Sigmoid colon (tissue), 7 donors: ENCODE measurements around the gene C2CD4C. TPM values are rescaled to one million over a fixed set of nuclear protein-coding genes. Genes with fewer than 3 reads are reported as not detected.
"Not testable (repeated sequence)": the region's sequence is repeated elsewhere in the genome, so short reads cannot be mapped to it uniquely, and the experiment has no call there.

Experiments
- DNase-seq: peaks from one replicate; pipeline ENCODE4 v3.0.0-alpha.2; 2019
- H3K27ac ChIP-seq, 4 donors: fragments of 200-600 bp; sonication (generic); one replicate each; pipeline ENCODE4 v1.5.1; 2016 to 2019; ENCODE audit warnings: mild to moderate bottlenecking in 1 of 4
- H3K27me3 ChIP-seq, 3 donors: fragments of 200-600 bp; sonication (generic); one replicate each; pipeline ENCODE4 v1.5.1; 2019; ENCODE audit warnings: mild to moderate bottlenecking in 1 of 3
- H3K36me3 ChIP-seq, 4 donors: fragments of 200-600 bp; sonication (generic); one replicate each; pipeline ENCODE4 v1.5.1; 2016 to 2019
- H3K4me1 ChIP-seq, 4 donors: fragments of 200-600 bp; sonication (generic); one replicate each; pipeline ENCODE4 v1.5.1; 2017 to 2019
- H3K4me3 ChIP-seq, 4 donors: fragments of 200-600 bp; sonication (generic); one replicate each; pipeline ENCODE4 v1.5.1; 2017 to 2019; ENCODE audit warnings: mild to moderate bottlenecking in 2 of 4, moderate library complexity in 1 of 4
- H3K9me3 ChIP-seq, 4 donors: fragments of 200-600 bp in 3 of 4; sonication (generic) in 3 of 4; one replicate each; pipeline versions ENCODE4 v1.5.1 to v1.6.1; 2013 to 2019
- EP300 ChIP-seq, 4 donors: sonication (generic); formaldehyde crosslinking; IDR thresholded peaks; one replicate each; pipeline ENCODE4 v1.6.1; 2017; ENCODE audit warnings: antibody characterized with exemption in 4 of 4
- POLR2A ChIP-seq, 2 donors: fragments of 450-650 bp; IDR thresholded peaks; one replicate each; pipeline ENCODE4 v1.6.1; 2016; ENCODE audit warnings: antibody characterized with exemption in 2 of 2, mild to moderate bottlenecking in 2 of 2, moderate library complexity in 2 of 2
- POLR2AphosphoS5 ChIP-seq, 4 donors: sonication (generic); formaldehyde crosslinking; IDR thresholded peaks; one replicate each; pipeline ENCODE4 v1.6.1; 2017; ENCODE audit warnings: antibody characterized with exemption in 4 of 4
- WGBS, 2 donors: extraction: QIAGEN DNeasy Blood & Tissue Kit; methylation state at CpG; one replicate each; pipeline ENCODE4 v1.1.7; 2013; 5-methylcytosine and 5-hydroxymethylcytosine counted together
- intact Hi-C: fragments of 100-400 bp; cut with DNase I; formaldehyde crosslinking; loops from one replicate; pipeline ENCODE4 v1.15.1; 2023
- polyA plus RNA-seq, 3 donors: library from polyadenylated mRNA; stranded (reverse); fragments of 200-250 nt; gene quantifications; one replicate each; pipeline ENCODE4 v1.2.3, GENCODE V29; 2013
- total RNA-seq, 4 donors: library from RNA; depleted of rRNA; stranded (reverse); fragments of >200 nt; gene quantifications; one replicate each; pipeline ENCODE4 v1.1.0, GENCODE V29; 2016
- TF ChIP-seq, protein P1 (sequence below), 4 experiments: fragments of 450-650 bp in 3 of 4; fragments of 200-600 bp in 1 of 4; IDR thresholded peaks; one replicate each; pipeline ENCODE4 v1.5.1; 2016 to 2019; ENCODE audit warnings: antibody characterized with exemption in 4 of 4, mild to moderate bottlenecking in 3 of 4, moderate library complexity in 2 of 4
- donor health status: healthy with polysubstance abuse.
- donor health status: Bipolar disorder and iron deficiency.
- donor health status: healthy.

The C2CD4C gene
- total and polyA plus RNA-seq, 7 donors: under 0.01 to 1.2 (median 0.76) TPM; not detected in 1

DNA sequence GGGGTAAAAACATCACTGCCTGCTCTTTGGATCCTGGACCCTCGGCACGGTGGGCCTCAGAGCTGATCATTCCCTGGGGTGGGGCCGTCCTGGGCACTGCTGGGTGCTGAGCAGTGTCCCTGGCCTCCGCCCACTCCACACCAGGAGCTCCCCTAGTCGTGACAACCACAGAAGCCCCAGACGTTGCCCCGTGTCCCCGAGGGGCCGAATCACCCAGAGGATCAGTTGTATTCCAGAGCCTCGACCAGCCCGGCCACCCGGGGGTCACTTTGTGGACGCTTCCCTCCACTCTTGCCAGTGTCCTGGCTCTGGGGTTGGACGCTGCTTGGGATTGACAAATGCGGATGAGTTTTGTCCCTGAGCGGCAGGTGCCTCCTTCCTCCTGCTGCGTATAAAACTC is 10.2 kb downstream of the C2CD4C start:
- no peaks in the 10 kb centered on the region for H3K9me3 ChIP-seq
- H3K36me3 ChIP-seq: no peaks in the 10 kb centered on the region
- H3K4me3 ChIP-seq: no peak overlapping the region
- TF ChIP-seq EP300 (IDR thresholded peaks at IDR 0.05) (no peak), POLR2AphosphoS5 (IDR thresholded peaks at IDR 0.05) (no peak), POLR2A (IDR thresholded peaks at IDR 0.05) (no peak)
- TF ChIP-seq, protein P1, sequence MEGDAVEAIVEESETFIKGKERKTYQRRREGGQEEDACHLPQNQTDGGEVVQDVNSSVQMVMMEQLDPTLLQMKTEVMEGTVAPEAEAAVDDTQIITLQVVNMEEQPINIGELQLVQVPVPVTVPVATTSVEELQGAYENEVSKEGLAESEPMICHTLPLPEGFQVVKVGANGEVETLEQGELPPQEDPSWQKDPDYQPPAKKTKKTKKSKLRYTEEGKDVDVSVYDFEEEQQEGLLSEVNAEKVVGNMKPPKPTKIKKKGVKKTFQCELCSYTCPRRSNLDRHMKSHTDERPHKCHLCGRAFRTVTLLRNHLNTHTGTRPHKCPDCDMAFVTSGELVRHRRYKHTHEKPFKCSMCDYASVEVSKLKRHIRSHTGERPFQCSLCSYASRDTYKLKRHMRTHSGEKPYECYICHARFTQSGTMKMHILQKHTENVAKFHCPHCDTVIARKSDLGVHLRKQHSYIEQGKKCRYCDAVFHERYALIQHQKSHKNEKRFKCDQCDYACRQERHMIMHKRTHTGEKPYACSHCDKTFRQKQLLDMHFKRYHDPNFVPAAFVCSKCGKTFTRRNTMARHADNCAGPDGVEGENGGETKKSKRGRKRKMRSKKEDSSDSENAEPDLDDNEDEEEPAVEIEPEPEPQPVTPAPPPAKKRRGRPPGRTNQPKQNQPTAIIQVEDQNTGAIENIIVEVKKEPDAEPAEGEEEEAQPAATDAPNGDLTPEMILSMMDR (IDR thresholded peaks at IDR 0.05): no peak
- peaks cover 0 to 7% (median 0%) of the 10 kb centered on the region in 4 donors for H3K4me1 ChIP-seq
- no peak overlapping the region for H3K27ac ChIP-seq
- peaks cover 8 to 51% (median 22%) of the 10 kb centered on the region in 3 donors for H3K27me3 ChIP-seq
- WGBS, 2 donors: 62 to 86% methylated on average over 17 of the region's 17 CpGs
- intact Hi-C loops: no loop called here
- no peak for DNase-seq

DNA sequence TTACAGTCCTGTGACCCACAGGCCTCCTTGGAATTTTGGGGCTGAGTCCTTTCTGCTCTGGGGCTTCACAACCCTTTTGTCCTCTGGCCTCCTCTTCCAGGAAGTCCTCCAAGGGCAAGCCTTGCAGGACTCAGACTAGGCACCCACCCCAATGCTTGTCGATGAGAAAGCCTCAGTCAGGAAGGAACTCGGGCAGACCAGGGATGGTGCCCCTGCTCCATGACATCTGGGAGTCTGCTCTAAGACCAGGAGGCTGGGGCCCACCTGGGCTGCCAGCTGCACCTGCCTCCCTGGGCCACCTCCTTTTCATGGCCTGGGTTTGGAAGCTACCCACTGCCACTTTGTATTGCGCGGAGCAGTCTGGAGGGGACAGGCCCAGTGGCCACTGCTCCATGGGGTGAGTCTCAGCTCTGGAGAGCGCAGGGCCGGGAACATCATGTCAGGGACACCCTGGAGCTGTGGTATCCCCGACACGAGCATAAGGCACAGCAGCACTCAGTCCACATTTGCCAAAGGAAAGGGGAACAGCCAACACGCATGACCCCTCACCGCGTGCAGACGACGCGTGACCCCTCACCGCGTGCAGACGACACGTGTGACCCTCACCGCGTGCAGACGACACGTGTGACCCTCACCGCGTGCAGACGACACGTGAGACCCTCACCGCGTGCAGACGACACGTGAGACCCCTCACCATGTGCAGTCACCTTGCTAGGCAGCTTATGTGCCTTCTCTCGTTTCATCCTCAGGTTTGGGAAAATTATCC is 10.8 kb downstream of the C2CD4C start:
- Histone ChIP-seq H3K36me3 (no peaks in the 10 kb centered on the region), H3K9me3 (no peaks in the 10 kb centered on the region), H3K4me1 (peaks cover 0 to 7% (median 0%) of the 10 kb centered on the region in 4 donors), H3K4me3 (no peak overlapping the region), H3K27me3 (peaks cover 8 to 45% (median 17%) of the 10 kb centered on the region in 3 donors), H3K27ac (no peak overlapping the region)
- no peak for DNase-seq
- WGBS, 2 donors: 91 to 93% methylated on average over 31 of the region's 31 CpGs
- intact Hi-C loops: no loop called here
- TF ChIP-seq EP300 (IDR thresholded peaks at IDR 0.05) (no peak), POLR2AphosphoS5 (IDR thresholded peaks at IDR 0.05) (no peak), POLR2A (IDR thresholded peaks at IDR 0.05) (no peak)
- TF ChIP-seq, protein P1 (IDR thresholded peaks at IDR 0.05): no peak

DNA sequence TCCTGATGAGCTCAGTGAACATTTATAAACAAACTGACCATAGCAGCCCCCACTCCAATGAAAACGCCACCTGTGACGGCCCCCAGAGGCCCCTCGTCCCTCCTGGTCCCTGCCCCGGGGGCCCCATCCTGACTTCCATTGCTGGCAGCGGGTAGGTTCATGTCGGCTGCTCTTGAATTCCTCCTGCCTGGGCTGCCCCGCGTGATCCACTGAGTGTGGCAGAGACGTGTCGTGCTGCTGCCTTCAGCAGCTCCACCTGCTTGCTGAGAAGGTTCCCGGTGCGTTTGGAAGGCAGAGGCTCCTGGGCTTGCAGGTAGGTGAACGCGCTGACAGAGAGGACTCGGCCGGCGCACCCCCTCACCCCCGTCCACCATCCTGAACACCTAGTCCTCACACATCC is 11.6 kb downstream of the C2CD4C start:
- WGBS, 2 donors: 67% methylated on average over 18 of the region's 18 CpGs
- DNase-seq: no peak

DNA sequence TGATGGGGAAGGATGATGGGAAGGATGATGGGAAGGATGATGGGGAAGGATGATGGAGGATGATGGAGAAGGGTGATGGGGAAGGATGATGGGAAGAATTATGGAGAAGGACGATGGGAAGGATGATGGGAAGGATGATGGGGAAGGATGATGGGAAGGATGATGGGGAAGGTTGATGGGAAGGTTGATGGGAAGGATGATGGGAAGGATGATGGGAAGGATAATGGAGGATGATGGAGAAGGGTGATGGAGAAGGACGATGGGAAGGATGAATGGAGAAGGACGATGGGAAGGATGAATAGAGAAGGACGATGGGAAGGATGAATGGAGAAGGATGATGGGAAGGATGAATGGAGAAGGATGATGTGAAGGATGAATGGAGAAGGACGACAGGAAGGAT is 13.5 kb downstream of the C2CD4C start:
- DNase-seq: no peak
- Histone ChIP-seq H3K27ac (no peak overlapping the region), H3K27me3 (peaks cover 0 to 21% (median 6%) of the 10 kb centered on the region in 3 donors), H3K36me3 (no peaks in the 10 kb centered on the region), H3K4me1 (no peaks in the 10 kb centered on the region), H3K4me3 (no peak overlapping the region), H3K9me3 (no peaks in the 10 kb centered on the region)
- 83 to 91% methylated on average over 5 of the region's 5 CpGs for WGBS, 2 donors
- intact Hi-C loops: no loop called here
- TF ChIP-seq POLR2AphosphoS5 (IDR thresholded peaks at IDR 0.05) (no peak), EP300 (IDR thresholded peaks at IDR 0.05) (no peak), POLR2A (IDR thresholded peaks at IDR 0.05) (no peak)
- TF ChIP-seq, protein P1 (IDR thresholded peaks at IDR 0.05): no peak

More for the DNA sequence above, 11.6 kb downstream of the C2CD4C start:
- Histone ChIP-seq H3K36me3 (no peaks in the 10 kb centered on the region), H3K27me3 (peaks cover 8 to 37% (median 14%) of the 10 kb centered on the region in 3 donors), H3K4me3 (no peak overlapping the region), H3K9me3 (no peaks in the 10 kb centered on the region), H3K4me1 (peaks cover 0 to 7% (median 0%) of the 10 kb centered on the region in 4 donors), H3K27ac (no peak overlapping the region)
- TF ChIP-seq POLR2A (IDR thresholded peaks at IDR 0.05) (no peak), POLR2AphosphoS5 (IDR thresholded peaks at IDR 0.05) (no peak), EP300 (IDR thresholded peaks at IDR 0.05) (no peak)
- TF ChIP-seq, protein P1 (IDR thresholded peaks at IDR 0.05): no peak
- intact Hi-C loops: no loop called here

DNA sequence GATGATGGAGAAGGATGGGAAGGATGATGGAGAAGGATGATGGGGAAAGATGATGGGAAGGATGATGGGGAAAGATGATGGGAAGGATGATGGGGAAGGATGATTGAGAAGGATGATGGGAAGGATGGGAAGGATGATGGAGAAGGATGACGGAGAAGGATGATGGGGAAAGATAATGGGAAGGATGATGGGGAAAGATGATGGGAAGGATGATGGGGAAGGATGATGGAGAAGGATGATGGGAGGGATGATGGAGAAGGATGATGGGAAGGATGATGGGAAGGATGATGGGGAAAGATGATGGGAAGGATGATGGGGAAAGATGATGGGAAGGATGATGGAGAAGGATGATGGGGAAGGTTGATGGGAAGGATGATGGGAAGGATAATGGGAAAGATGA is 14.1 kb downstream of the C2CD4C start:
- 93 to 94% methylated on average over 1 of the region's 1 CpG for WGBS, 2 donors
- H3K4me1 ChIP-seq, H3K36me3 ChIP-seq, intact Hi-C loops, H3K27ac ChIP-seq, DNase-seq, H3K9me3 ChIP-seq, H3K4me3 ChIP-seq: not testable (repeated sequence)
- H3K27me3 ChIP-seq: peaks cover 0 to 23% (median 6%) of the 10 kb centered on the region in 3 donors

DNA sequence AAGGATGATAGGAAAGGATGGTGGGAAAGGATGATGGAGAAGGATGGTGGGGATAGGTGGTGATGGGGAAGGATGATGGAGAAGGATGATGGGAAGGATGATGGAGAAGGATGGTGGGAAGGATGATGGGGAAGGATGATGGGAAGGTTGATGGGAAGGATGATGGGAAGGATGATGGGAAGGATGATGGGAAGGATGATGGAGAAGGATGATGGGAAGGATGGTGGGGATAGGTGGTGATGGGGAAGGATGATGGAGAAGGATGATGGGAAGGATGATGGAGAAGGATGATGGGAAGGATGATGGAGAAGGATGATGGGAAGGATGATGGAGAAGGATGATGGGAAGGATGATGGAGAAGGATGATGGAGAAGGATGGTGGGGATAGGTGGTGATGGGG is 15.4 kb downstream of the C2CD4C start:
- H3K27ac ChIP-seq, intact Hi-C loops, H3K4me3 ChIP-seq, DNase-seq, H3K4me1 ChIP-seq, H3K9me3 ChIP-seq, H3K36me3 ChIP-seq: not testable (repeated sequence)
- H3K27me3 ChIP-seq: peaks cover 0 to 19% (median under 1%) of the 10 kb centered on the region in 3 donors
